Lung microvascular endothelial cell (primary cell): ENCODE results near the gene GLI3. TPM values are rescaled to one million over a fixed set of nuclear protein-coding genes. Genes with fewer than 3 reads are reported as not detected.

Experiments used
- DNase-seq, 2 donors: peaks; one replicate each; pipeline versions ENCODE4 v3.0.0 to v3.0.0-alpha.2; 2010; ENCODE audit warnings: low read depth in 2 of 2
- total RNA-seq: library from RNA; depleted of rRNA; stranded (reverse); fragments of >200 nt; gene quantifications from 2 replicates; pipeline ENCODE4 v1.2.1, GENCODE V29; 2014

Gene GLI3
- total RNA-seq, 1 donor from 2014 or later, result under 0.01 TPM

GRCh38 chr7:41972776-41973175, 264.2 kb downstream of the GLI3 start:
- DNase-seq, result no peak

GRCh38 chr7:41972270-41972669, 264.7 kb downstream of the GLI3 start:
- DNase-seq, result no peak

- DNase-seq, result no peak
Observed at GRCh38 chr7:41971640-41972187, 265.3 kb downstream of the GLI3 start.

- no peak for DNase-seq
Observed at GRCh38 chr7:41970941-41971340, 266.1 kb downstream of the GLI3 start.

- no peak for DNase-seq
Observed at GRCh38 chr7:41969561-41970105, 267.4 kb downstream of the GLI3 start.

- no peak for DNase-seq
Observed at GRCh38 chr7:41967156-41967555, 269.9 kb downstream of the GLI3 start.

GRCh38 chr7:41965951-41966505, 271.0 kb downstream of the GLI3 start:
- no peak for DNase-seq

GRCh38 chr7:41964849-41965745, 271.9 kb downstream of the GLI3 start:
- DNase-seq, result no peak

- no peak for DNase-seq
Observed at GRCh38 chr7:41964183-41964753, 272.7 kb downstream of the GLI3 start.

GRCh38 chr7:41956705-41957104, 280.3 kb downstream of the GLI3 start:
- no peak for DNase-seq

- DNase-seq, result peak; percentile 12 to 98
Observed at GRCh38 chr7:41955893-41956675, 280.9 kb downstream of the GLI3 start.

- no peak for DNase-seq
Observed at GRCh38 chr7:41955451-41955850, 281.6 kb downstream of the GLI3 start.

GRCh38 chr7:41954976-41955375, 282.0 kb downstream of the GLI3 start:
- DNase-seq, result no peak

- no peak for DNase-seq
Observed at GRCh38 chr7:41948503-41948902, 288.5 kb downstream of the GLI3 start.

- peak; percentile 76 to 82 for DNase-seq
Observed at GRCh38 chr7:41943094-41943577, 293.9 kb downstream of the GLI3 start.

- DNase-seq, result peak in 1 of 2 donors; percentile 75
Observed at GRCh38 chr7:41942468-41943093, 294.4 kb downstream of the GLI3 start.

- peak; percentile 77 to 84 for DNase-seq
Observed at GRCh38 chr7:41940760-41941343, 296.2 kb downstream of the GLI3 start.

GRCh38 chr7:41938371-41938770, 298.6 kb downstream of the GLI3 start:
- DNase-seq, result no peak

- no peak for DNase-seq
Observed at GRCh38 chr7:41933427-41933826, 303.6 kb downstream of the GLI3 start.

GRCh38 chr7:41931263-41931646, 305.8 kb downstream of the GLI3 start:
- no peak for DNase-seq
